ENCODE measurements around the gene KIF16B. TPM values are rescaled to one million over a fixed set of nuclear protein-coding genes. Genes with fewer than 3 reads are reported as not detected.

KIF16B gene
- total and polyA plus RNA-seq, 2 experiments from 2014 or later, result 6.5 to 11.1 TPM

GRCh38 chr20:16622501-16622900 lies 49.3 kb upstream of the KIF16B start:
- ATAC-seq, result no peak

More at GRCh38 chr20:16622501-16622900, 49.3 kb upstream of the KIF16B start:
- Histone ChIP-seq H3K79me2 (replicated peaks; ENCODE audit: insufficient read depth) (no peaks in the 10 kb centered on the region), H3K4me1 (ENCODE audit: insufficient read depth) (no peaks in the 10 kb centered on the region), H3F3A (replicated peaks; ENCODE audit: low read depth) (no peaks in the 10 kb centered on the region), H3K27me3 (ENCODE audit: insufficient read depth) (no peaks in the 10 kb centered on the region), H4K20me1 (replicated peaks; ENCODE audit: insufficient read depth) (no peaks in the 10 kb centered on the region), H3K4me2 (no peak overlapping the region), H3K9me2 (ENCODE audit: insufficient read depth) (no peaks in the 10 kb centered on the region; the same call in 1 of the 2 replicates), H3K36me3 (ENCODE audit: insufficient read depth) (no peaks in the 10 kb centered on the region), H3K27ac (ENCODE audit: low read depth) (no peak overlapping the region), H2AFZ (no peak overlapping the region), H3K4me3 (no peak overlapping the region)
- no peak for DNase-seq (ENCODE audit: low spot score)
- Mint-ChIP-seq H3K9me3 (peaks cover 9% of the 10 kb centered on the region), H3K4me1 (no peaks in the 10 kb centered on the region), H3K4me3 (no peak overlapping the region), H3K36me3 (ENCODE audit: low read depth) (peaks cover 2% of the 10 kb centered on the region; the same call in 1 of the 3 replicates), H3K27me3 (ENCODE audit: insufficient read depth, low read depth, poor library complexity) (peaks cover 2% of the 10 kb centered on the region), H3K27ac (no peak overlapping the region)
- TF ChIP-seq NANOG (IDR thresholded peaks at IDR 0.05; ENCODE audit: borderline replicate concordance) (no peak), REST (IDR thresholded peaks at IDR 0.05; ENCODE audit: unreplicated experiment) (no peak), STAT1 (IDR thresholded peaks at IDR 0.05; ENCODE audit: unreplicated experiment) (no peak), CTCF (conservative IDR thresholded peaks at IDR 0.05; ENCODE audit: low read depth in 2 of 2) (no peak), CREB1 (CRISPR knock-in tag; IDR thresholded peaks at IDR 0.05; ENCODE audit: low read depth) (no peak), ETS1 (IDR thresholded peaks at IDR 0.05) (no peak), ZNF114 (CRISPR knock-in tag; IDR thresholded peaks at IDR 0.05) (no peak), JUNB (IDR thresholded peaks at IDR 0.05; ENCODE audit: unreplicated experiment) (no peak), EZH2 (IDR thresholded peaks at IDR 0.05; ENCODE audit: low read depth, unreplicated experiment) (no peak), ZNF331 (CRISPR knock-in tag; IDR thresholded peaks at IDR 0.05; ENCODE audit: low read depth) (no peak)

Data from GM23338 (cell line).